C4-2B (cell line): ENCODE measurements around the gene ERVMER34-1.

Experiments
- H3K27ac ChIP-seq: fragments of 450-650 bp; 2 replicates; pipeline ENCODE4 v1.5.1; 2017
- ZFX ChIP-seq: fragments of 450-650 bp; IDR thresholded peaks from 2 replicates; pipeline ENCODE4 v1.6.1; 2017
- TF ChIP-seq, protein P1 (sequence below): fragments of 450-650 bp; conservative IDR thresholded peaks from 2 replicates; pipeline ENCODE4 v1.5.1; 2017; ENCODE audit warnings: mild to moderate bottlenecking

ERVMER34-1 gene

GRCh38 chr4:52748432-52748831 is 2.8 kb downstream of the ERVMER34-1 start:
- no peak overlapping the region for H3K27ac ChIP-seq
- TF ChIP-seq, protein P1, sequence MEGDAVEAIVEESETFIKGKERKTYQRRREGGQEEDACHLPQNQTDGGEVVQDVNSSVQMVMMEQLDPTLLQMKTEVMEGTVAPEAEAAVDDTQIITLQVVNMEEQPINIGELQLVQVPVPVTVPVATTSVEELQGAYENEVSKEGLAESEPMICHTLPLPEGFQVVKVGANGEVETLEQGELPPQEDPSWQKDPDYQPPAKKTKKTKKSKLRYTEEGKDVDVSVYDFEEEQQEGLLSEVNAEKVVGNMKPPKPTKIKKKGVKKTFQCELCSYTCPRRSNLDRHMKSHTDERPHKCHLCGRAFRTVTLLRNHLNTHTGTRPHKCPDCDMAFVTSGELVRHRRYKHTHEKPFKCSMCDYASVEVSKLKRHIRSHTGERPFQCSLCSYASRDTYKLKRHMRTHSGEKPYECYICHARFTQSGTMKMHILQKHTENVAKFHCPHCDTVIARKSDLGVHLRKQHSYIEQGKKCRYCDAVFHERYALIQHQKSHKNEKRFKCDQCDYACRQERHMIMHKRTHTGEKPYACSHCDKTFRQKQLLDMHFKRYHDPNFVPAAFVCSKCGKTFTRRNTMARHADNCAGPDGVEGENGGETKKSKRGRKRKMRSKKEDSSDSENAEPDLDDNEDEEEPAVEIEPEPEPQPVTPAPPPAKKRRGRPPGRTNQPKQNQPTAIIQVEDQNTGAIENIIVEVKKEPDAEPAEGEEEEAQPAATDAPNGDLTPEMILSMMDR, result no peak
- no peak for TF ChIP-seq ZFX

GRCh38 chr4:52744588-52744987 is 6.6 kb downstream of the ERVMER34-1 start:
- no peak for TF ChIP-seq ZFX
- TF ChIP-seq, protein P1, result no peak
- H3K27ac ChIP-seq, result no peak overlapping the region

GRCh38 chr4:52743444-52744019 is 7.7 kb downstream of the ERVMER34-1 start:
- H3K27ac ChIP-seq, result no peak overlapping the region
- TF ChIP-seq, protein P1, result no peak
- TF ChIP-seq ZFX, result no peak

GRCh38 chr4:52729586-52729985 is 21.6 kb downstream of the ERVMER34-1 start:
- H3K27ac ChIP-seq, result no peak overlapping the region
- TF ChIP-seq ZFX, result no peak
- TF ChIP-seq, protein P1, result no peak

DNA sequence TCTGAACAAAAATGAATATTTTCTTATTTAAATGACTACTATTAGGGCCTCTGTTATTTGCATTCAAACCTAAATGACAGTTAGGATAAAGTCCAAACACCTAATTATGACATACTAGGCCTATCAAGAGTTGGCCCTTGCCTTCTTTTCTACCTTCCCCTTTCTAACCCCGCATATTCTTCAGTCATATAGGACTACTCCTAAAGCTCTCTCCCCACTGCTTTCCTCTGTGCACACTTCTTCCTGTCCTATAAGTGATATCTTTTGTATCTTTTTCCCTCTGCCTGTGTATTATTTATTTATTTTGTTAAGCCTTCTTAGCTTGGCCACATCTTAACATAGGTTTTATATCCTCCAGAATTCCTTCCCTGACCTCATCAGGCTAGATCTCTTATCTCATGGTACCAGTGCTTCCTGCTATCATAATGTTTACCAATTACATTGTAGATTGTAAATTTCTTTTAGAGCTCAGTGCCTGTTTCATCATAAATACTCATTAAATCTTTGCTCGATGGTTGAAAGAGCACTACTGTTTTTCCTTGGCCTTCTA is 22.5 kb downstream of the ERVMER34-1 start:
- no peak overlapping the region; the same call in 1 of the 2 replicates for H3K27ac ChIP-seq
- TF ChIP-seq, protein P1, result no peak
- TF ChIP-seq ZFX, result no peak

GRCh38 chr4:52726826-52727580 is 24.2 kb downstream of the ERVMER34-1 start:
- no peak overlapping the region for H3K27ac ChIP-seq
- no peak for TF ChIP-seq ZFX
- TF ChIP-seq, protein P1, result no peak
